HL-60 (cell line): ENCODE measurements around the gene GMPR.

Source experiments
- DNase-seq, 2 experiments: peaks; one replicate each; pipeline ENCODE4 v3.0.0-alpha.2; 2010 to 2020; ENCODE audit warnings: low read depth in 1 of 2, low spot score in 1 of 2
- H3K27ac ChIP-seq: fragments of 250-450 bp; sonication (Bioruptor Pico); replicated peaks from 2 replicates; pipeline ENCODE4 v1.5.1; 2020; ENCODE audit warnings: mild to moderate bottlenecking, moderate library complexity
- H3K27me3 ChIP-seq: fragments of 250-450 bp; sonication (Bioruptor Pico); 2 replicates; pipeline ENCODE4 v1.5.1; 2021; ENCODE audit warnings: mild to moderate bottlenecking, moderate library complexity; ENCODE audit not compliant: insufficient read depth, poor library complexity, severe bottlenecking
- H3K4me3 ChIP-seq: replicated peaks from 2 replicates; pipeline ENCODE4 v1.5.1; 2011; ENCODE audit warnings: mild to moderate bottlenecking, control low read depth, low read length; ENCODE audit not compliant: insufficient read depth
- GABPA ChIP-seq: IDR thresholded peaks from 2 replicates; pipeline ENCODE4 v1.6.1; 2012; ENCODE audit warnings: low read depth
- POLR2AphosphoS5 ChIP-seq: IDR thresholded peaks from 2 replicates; pipeline ENCODE4 v1.6.1; 2012; ENCODE audit warnings: low read depth
- SPI1 ChIP-seq: IDR thresholded peaks from 2 replicates; pipeline ENCODE4 v1.6.1; 2012; ENCODE audit warnings: low read depth, mild to moderate bottlenecking, borderline replicate concordance
- TF ChIP-seq, protein P1 (sequence below): IDR thresholded peaks from 2 replicates; pipeline ENCODE4 v1.6.1; 2012; ENCODE audit warnings: low read depth; ENCODE audit not compliant: insufficient replicate concordance
- TF ChIP-seq, protein P2 (sequence below): IDR thresholded peaks from one replicate; pipeline ENCODE4 v1.5.1; 2011; ENCODE audit warnings: low read length, control low read depth, inconsistent platforms; ENCODE audit not compliant: insufficient read depth

GMPR gene

DNA sequence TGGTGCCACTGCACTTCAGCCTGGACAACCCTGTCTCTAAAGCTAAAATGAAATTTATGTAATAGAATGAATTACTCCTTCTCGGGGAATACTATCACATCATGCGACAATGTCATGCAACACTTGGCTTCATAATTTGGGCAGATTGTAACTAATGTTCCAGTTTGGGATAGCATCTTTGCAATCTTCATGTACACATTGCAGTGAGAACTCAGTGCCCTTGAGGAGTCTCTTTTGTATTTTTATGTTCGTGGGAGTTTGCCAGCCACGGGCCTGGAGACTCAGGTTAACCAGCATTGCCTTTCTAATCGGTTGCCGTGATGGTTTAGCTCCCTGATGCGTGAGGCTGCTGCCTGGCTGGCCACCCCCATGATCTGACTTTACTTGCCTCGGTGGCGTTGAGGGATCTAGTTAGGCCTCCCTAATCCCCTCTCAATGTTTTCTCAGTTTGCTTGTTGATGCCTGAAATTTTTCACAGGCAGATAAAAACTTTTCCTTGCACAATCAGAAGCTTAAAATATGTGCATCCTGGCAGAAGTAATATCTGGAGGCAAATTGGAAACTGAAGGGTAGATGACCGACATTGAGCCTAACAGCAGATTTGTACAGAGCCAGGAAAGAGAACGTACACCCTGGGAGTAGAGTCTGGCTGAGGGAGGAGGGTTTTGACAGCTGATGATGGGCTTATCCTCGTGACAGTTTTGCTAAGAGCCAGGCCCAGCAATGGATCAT lies 2.4 kb downstream of the GMPR start:
- Histone ChIP-seq H3K27me3 (peaks cover 27% of the 10 kb centered on the region), H3K4me3 (no peak overlapping the region), H3K27ac (no peak overlapping the region)
- TF ChIP-seq, protein P1, sequence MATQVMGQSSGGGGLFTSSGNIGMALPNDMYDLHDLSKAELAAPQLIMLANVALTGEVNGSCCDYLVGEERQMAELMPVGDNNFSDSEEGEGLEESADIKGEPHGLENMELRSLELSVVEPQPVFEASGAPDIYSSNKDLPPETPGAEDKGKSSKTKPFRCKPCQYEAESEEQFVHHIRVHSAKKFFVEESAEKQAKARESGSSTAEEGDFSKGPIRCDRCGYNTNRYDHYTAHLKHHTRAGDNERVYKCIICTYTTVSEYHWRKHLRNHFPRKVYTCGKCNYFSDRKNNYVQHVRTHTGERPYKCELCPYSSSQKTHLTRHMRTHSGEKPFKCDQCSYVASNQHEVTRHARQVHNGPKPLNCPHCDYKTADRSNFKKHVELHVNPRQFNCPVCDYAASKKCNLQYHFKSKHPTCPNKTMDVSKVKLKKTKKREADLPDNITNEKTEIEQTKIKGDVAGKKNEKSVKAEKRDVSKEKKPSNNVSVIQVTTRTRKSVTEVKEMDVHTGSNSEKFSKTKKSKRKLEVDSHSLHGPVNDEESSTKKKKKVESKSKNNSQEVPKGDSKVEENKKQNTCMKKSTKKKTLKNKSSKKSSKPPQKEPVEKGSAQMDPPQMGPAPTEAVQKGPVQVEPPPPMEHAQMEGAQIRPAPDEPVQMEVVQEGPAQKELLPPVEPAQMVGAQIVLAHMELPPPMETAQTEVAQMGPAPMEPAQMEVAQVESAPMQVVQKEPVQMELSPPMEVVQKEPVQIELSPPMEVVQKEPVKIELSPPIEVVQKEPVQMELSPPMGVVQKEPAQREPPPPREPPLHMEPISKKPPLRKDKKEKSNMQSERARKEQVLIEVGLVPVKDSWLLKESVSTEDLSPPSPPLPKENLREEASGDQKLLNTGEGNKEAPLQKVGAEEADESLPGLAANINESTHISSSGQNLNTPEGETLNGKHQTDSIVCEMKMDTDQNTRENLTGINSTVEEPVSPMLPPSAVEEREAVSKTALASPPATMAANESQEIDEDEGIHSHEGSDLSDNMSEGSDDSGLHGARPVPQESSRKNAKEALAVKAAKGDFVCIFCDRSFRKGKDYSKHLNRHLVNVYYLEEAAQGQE = no peak
- TF ChIP-seq SPI1 = no peak
- TF ChIP-seq, protein P2, sequence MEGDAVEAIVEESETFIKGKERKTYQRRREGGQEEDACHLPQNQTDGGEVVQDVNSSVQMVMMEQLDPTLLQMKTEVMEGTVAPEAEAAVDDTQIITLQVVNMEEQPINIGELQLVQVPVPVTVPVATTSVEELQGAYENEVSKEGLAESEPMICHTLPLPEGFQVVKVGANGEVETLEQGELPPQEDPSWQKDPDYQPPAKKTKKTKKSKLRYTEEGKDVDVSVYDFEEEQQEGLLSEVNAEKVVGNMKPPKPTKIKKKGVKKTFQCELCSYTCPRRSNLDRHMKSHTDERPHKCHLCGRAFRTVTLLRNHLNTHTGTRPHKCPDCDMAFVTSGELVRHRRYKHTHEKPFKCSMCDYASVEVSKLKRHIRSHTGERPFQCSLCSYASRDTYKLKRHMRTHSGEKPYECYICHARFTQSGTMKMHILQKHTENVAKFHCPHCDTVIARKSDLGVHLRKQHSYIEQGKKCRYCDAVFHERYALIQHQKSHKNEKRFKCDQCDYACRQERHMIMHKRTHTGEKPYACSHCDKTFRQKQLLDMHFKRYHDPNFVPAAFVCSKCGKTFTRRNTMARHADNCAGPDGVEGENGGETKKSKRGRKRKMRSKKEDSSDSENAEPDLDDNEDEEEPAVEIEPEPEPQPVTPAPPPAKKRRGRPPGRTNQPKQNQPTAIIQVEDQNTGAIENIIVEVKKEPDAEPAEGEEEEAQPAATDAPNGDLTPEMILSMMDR = no peak
- no peak for TF ChIP-seq GABPA
- no peak for TF ChIP-seq POLR2AphosphoS5
- no peak for DNase-seq

DNA sequence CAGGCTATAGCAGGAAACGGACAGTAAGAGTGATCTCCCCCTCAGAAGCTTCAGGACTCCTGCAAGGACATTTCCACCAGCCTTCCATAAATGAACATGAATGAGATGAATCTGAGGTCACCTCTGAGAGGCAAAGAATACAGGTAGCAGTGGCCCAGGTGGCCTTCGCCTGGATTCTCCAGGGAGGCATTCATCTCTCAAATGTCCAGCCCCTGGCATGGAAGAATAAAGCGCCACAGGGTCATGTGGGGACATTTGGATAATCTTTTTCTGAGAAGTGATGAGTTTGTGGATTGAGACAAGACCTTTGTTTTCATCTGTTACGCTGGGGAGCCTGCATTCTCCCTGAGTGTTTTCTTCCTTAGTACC lies 2.9 kb downstream of the GMPR start:
- peaks cover 21% of the 10 kb centered on the region for H3K27me3 ChIP-seq
- no peak for DNase-seq
- TF ChIP-seq SPI1 (no peak), GABPA (no peak), POLR2AphosphoS5 (no peak)
- TF ChIP-seq, protein P1 = no peak
- TF ChIP-seq, protein P2 = no peak
- H3K27ac ChIP-seq = no peak overlapping the region
- no peak overlapping the region for H3K4me3 ChIP-seq

DNA sequence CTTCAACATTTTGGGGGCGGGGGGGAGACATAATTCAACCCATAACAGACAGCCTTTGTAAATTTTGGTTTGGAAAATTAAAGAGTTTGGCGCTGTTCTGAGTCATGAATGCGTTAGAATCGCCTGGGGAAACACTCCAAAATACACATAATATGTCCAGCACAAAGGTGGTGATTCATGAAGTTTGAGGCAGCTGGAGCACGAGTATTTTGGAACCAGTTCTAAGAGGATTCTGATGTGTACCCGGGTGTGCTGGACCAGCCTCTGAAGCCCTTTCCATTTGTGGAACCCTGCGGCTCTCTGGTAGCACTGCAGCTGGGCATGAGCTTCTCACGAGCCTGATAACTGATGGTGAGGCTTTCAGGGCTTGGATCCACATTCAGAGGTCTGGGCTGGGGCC lies 4.7 kb downstream of the GMPR start:
- Histone ChIP-seq H3K27me3 (peaks cover 7% of the 10 kb centered on the region), H3K27ac (no peak overlapping the region), H3K4me3 (no peak overlapping the region)
- DNase-seq = no peak
- no peak for TF ChIP-seq GABPA
- TF ChIP-seq SPI1 = no peak
- TF ChIP-seq, protein P1 = no peak
- no peak for TF ChIP-seq POLR2AphosphoS5
- TF ChIP-seq, protein P2 = no peak
